ENCODE results near the gene KLHL35.

Gene KLHL35

GRCh38 chr11:75441804-75442132, 8.8 kb upstream of the KLHL35 start:
- H2AFZ ChIP-seq (ENCODE audit: low read depth, low read length) = no peak overlapping the region
- no peak for DNase-seq
- no peaks in the 10 kb centered on the region for H3K79me2 ChIP-seq (ENCODE audit: insufficient read depth, low read length)
- H3K4me2 ChIP-seq (ENCODE audit: insufficient read depth, low read length) = no peak overlapping the region
- ATAC-seq (ENCODE audit: insufficient read depth, low read depth) = no peak
- H3K36me3 ChIP-seq (ENCODE audit: insufficient read depth, low read length) = no peaks in the 10 kb centered on the region
- no peak overlapping the region for H3K4me3 ChIP-seq (ENCODE audit: low read depth in 1 of 2, low read length in 2 of 2)
- no peaks in the 10 kb centered on the region for H3K9me3 ChIP-seq (ENCODE audit: insufficient read depth, low read length, severe bottlenecking)
- H3K4me1 ChIP-seq (ENCODE audit: insufficient read depth, low read length) = no peaks in the 10 kb centered on the region
- H3K9ac ChIP-seq (ENCODE audit: low read depth, low read length) = no peak overlapping the region
- TF ChIP-seq EZH2 (IDR thresholded peaks at IDR 0.05; ENCODE audit: borderline replicate concordance, low read depth, low read length, severe bottlenecking) = no peak
- TF ChIP-seq CTCF (IDR thresholded peaks at IDR 0.05; ENCODE audit: borderline replicate concordance, extremely low read depth, low read length, poor library complexity, severe bottlenecking) = no peak
- H4K20me1 ChIP-seq (ENCODE audit: insufficient read depth, low read length) = no peaks in the 10 kb centered on the region; the same call in 1 of the 2 replicates
- H3K27me3 ChIP-seq (ENCODE audit: insufficient read depth, low read length, poor library complexity) = no peaks in the 10 kb centered on the region
- H3K27ac ChIP-seq (ENCODE audit: low read length) = no peak overlapping the region

GRCh38 chr11:75440960-75441803, 8.2 kb upstream of the KLHL35 start:
- H2AFZ ChIP-seq (ENCODE audit: low read depth, low read length) = no peak overlapping the region
- no peaks in the 10 kb centered on the region for H3K36me3 ChIP-seq (ENCODE audit: insufficient read depth, low read length)
- TF ChIP-seq EZH2 (IDR thresholded peaks at IDR 0.05; ENCODE audit: borderline replicate concordance, low read depth, low read length, severe bottlenecking) = no peak
- TF ChIP-seq CTCF (IDR thresholded peaks at IDR 0.05; ENCODE audit: borderline replicate concordance, extremely low read depth, low read length, poor library complexity, severe bottlenecking) = no peak
- no peak overlapping the region for H3K27ac ChIP-seq (ENCODE audit: low read length)
- H3K4me3 ChIP-seq (ENCODE audit: low read depth in 1 of 2, low read length in 2 of 2) = no peak overlapping the region
- no peak overlapping the region for H3K4me2 ChIP-seq (ENCODE audit: insufficient read depth, low read length)
- no peak overlapping the region for H3K9ac ChIP-seq (ENCODE audit: low read depth, low read length)
- H3K4me1 ChIP-seq (ENCODE audit: insufficient read depth, low read length) = no peaks in the 10 kb centered on the region
- no peak for ATAC-seq (ENCODE audit: insufficient read depth, low read depth)
- DNase-seq = no peak
- no peaks in the 10 kb centered on the region; the same call in 1 of the 2 replicates for H4K20me1 ChIP-seq (ENCODE audit: insufficient read depth, low read length)
- no peaks in the 10 kb centered on the region for H3K9me3 ChIP-seq (ENCODE audit: insufficient read depth, low read length, severe bottlenecking)
- H3K79me2 ChIP-seq (ENCODE audit: insufficient read depth, low read length) = no peaks in the 10 kb centered on the region
- H3K27me3 ChIP-seq (ENCODE audit: insufficient read depth, low read length, poor library complexity) = no peaks in the 10 kb centered on the region

GRCh38 chr11:75439495-75440120, 6.6 kb upstream of the KLHL35 start:
- no peaks in the 10 kb centered on the region for H3K27me3 ChIP-seq (ENCODE audit: insufficient read depth, low read length, poor library complexity)
- DNase-seq = no peak

More at GRCh38 chr11:75439495-75440120, 6.6 kb upstream of the KLHL35 start:
- no peak overlapping the region for H2AFZ ChIP-seq (ENCODE audit: low read depth, low read length)
- no peaks in the 10 kb centered on the region for H3K36me3 ChIP-seq (ENCODE audit: insufficient read depth, low read length)
- no peak overlapping the region for H3K9ac ChIP-seq (ENCODE audit: low read depth, low read length)
- TF ChIP-seq EZH2 (IDR thresholded peaks at IDR 0.05; ENCODE audit: borderline replicate concordance, low read depth, low read length, severe bottlenecking) (no peak), CTCF (IDR thresholded peaks at IDR 0.05; ENCODE audit: borderline replicate concordance, extremely low read depth, low read length, poor library complexity, severe bottlenecking) (no peak)
- H4K20me1 ChIP-seq (ENCODE audit: insufficient read depth, low read length) = no peaks in the 10 kb centered on the region; the same call in 1 of the 2 replicates
- H3K27ac ChIP-seq (ENCODE audit: low read length) = no peak overlapping the region
- no peak overlapping the region for H3K4me3 ChIP-seq (ENCODE audit: low read depth in 1 of 2, low read length in 2 of 2)
- H3K79me2 ChIP-seq (ENCODE audit: insufficient read depth, low read length) = no peaks in the 10 kb centered on the region
- no peaks in the 10 kb centered on the region for H3K4me1 ChIP-seq (ENCODE audit: insufficient read depth, low read length)
- H3K4me2 ChIP-seq (ENCODE audit: insufficient read depth, low read length) = no peak overlapping the region
- H3K9me3 ChIP-seq (ENCODE audit: insufficient read depth, low read length, severe bottlenecking) = no peaks in the 10 kb centered on the region
- ATAC-seq (ENCODE audit: insufficient read depth, low read depth) = no peak
